SK-N-SH (cell line): Measurements from ENCODE around the gene CUEDC1. TPM values are rescaled to one million over a fixed set of nuclear protein-coding genes. Genes with fewer than 3 reads are reported as not detected.

ENCODE experiments used
- CTCF ChIA-PET: fragments of 300-600, 350-600 bp; formaldehyde crosslinking; extraction: SDS; loops from one replicate; lab custom pipeline; 2021; lab: Yijun Ruan, JAX
- POLR2A ChIA-PET: fragments of 350-600 bp; sonication (Branson Sonifier 250); formaldehyde crosslinking; extraction: SDS; loops from one replicate; lab custom pipeline; 2020; ENCODE audit warnings: antibody characterized with exemption, inconsistent platforms; lab: Yijun Ruan, JAX
- DNase-seq: peaks from one replicate; pipeline ENCODE4 v3.0.0; 2012
- H2AFZ ChIP-seq: fragments of 200-600 bp; sonication (generic); 2 replicates; pipeline ENCODE4 v1.8.1; 2016; ENCODE audit warnings: antibody characterized with exemption, mild to moderate bottlenecking, low read depth
- H3F3A ChIP-seq: fragments of 200-600 bp; sonication (generic); replicated peaks from 2 replicates; pipeline ENCODE3; 2016; ENCODE audit warnings: antibody characterized with exemption, mild to moderate bottlenecking; ENCODE audit not compliant: insufficient read depth
- H3K27ac ChIP-seq, 2 experiments: fragments of 200-500 bp in 1 of 2; fragments of 200-600 bp in 1 of 2; sonication (Bioruptor generic) in 1 of 2; sonication (generic), shearing (Covaris generic) in 1 of 2; 2 replicates each; pipeline versions ENCODE4 v1.5.1 to v1.6.1; 2014 to 2016; ENCODE audit warnings: low read depth in 2 of 2, inconsistent platforms in 1 of 2, low read length in 1 of 2, mild to moderate bottlenecking in 1 of 2, mixed read lengths in 1 of 2
- H3K27me3 ChIP-seq: fragments of 200-600 bp; sonication (generic), shearing (Covaris generic); 2 replicates; pipeline ENCODE4 v1.6.1; 2016; ENCODE audit warnings: mixed run types; ENCODE audit not compliant: insufficient read depth
- H3K36me3 ChIP-seq, 2 experiments: fragments of 200-500 bp in 1 of 2; fragments of 200-600 bp in 1 of 2; sonication (Bioruptor generic) in 1 of 2; sonication (generic) in 1 of 2; replicated peaks in 1 of 2; 2 replicates each; pipeline versions ENCODE3 to v1.5.1; 2014 to 2016; ENCODE audit warnings: low read length in 1 of 2, mild to moderate bottlenecking in 1 of 2; ENCODE audit not compliant: insufficient read depth in 2 of 2, control insufficient read depth in 1 of 2
- H3K4me1 ChIP-seq, 2 experiments: fragments of 200-500 bp in 1 of 2; fragments of 200-600 bp in 1 of 2; sonication (Bioruptor generic) in 1 of 2; sonication (generic), shearing (Covaris generic) in 1 of 2; 2 replicates each; pipeline versions ENCODE4 v1.5.1 to v1.6.1; 2014 to 2016; ENCODE audit warnings: low read depth in 1 of 2, low read length in 1 of 2, mixed run types in 1 of 2; ENCODE audit not compliant: insufficient read depth in 2 of 2, control insufficient read depth in 1 of 2
- H3K4me2 ChIP-seq: fragments of 200-600 bp; sonication (generic), shearing (Covaris generic); 2 replicates; pipeline ENCODE4 v1.6.1; 2017; ENCODE audit warnings: mixed run types
- H3K4me3 ChIP-seq, 2 experiments: fragments of 200-500 bp in 1 of 2; fragments of 200-600 bp in 1 of 2; sonication (Bioruptor generic) in 1 of 2; sonication (generic), shearing (Covaris generic) in 1 of 2; 2 replicates each; pipeline versions ENCODE4 v1.5.1 to v1.8.1; 2014 to 2016; ENCODE audit warnings: low read depth in 2 of 2, inconsistent platforms in 1 of 2, low read length in 1 of 2, mild to moderate bottlenecking in 1 of 2, mixed read lengths in 1 of 2, moderate library complexity in 1 of 2
- H3K79me2 ChIP-seq: fragments of 200-600 bp; sonication (generic); 2 replicates; pipeline ENCODE4 v1.8.1; 2017; ENCODE audit warnings: mild to moderate bottlenecking; ENCODE audit not compliant: insufficient read depth
- H3K9ac ChIP-seq: fragments of 200-600 bp; sonication (generic); 2 replicates; pipeline ENCODE4 v1.6.1; 2017; ENCODE audit warnings: mixed run types
- H3K9me2 ChIP-seq: fragments of 200-600 bp; sonication (generic); 2 replicates; pipeline ENCODE4 v1.6.1; 2017; ENCODE audit warnings: mixed run types
- H3K9me3 ChIP-seq: fragments of 200-600 bp; sonication (generic); 2 replicates; pipeline ENCODE4 v1.6.1; 2017; ENCODE audit warnings: mixed run types, mild to moderate bottlenecking, moderate library complexity
- H4K20me1 ChIP-seq: fragments of 200-600 bp; sonication (generic); 2 replicates; pipeline ENCODE4 v1.6.1; 2017; ENCODE audit warnings: mild to moderate bottlenecking, mixed run types; ENCODE audit not compliant: insufficient read depth
- CHD2 ChIP-seq: fragments of 150-350 bp; IDR thresholded peaks from 2 replicates; pipeline ENCODE4 v1.6.1; 2018; ENCODE audit warnings: low read length; ENCODE audit not compliant: partially characterized antibody
- ELF1 ChIP-seq: IDR thresholded peaks from 2 replicates; pipeline ENCODE4 v1.4.0; 2012
- EP300 ChIP-seq, 2 experiments: IDR thresholded peaks; 2 replicates each; pipeline versions ENCODE4 v1.4.0 to v1.6.1; 2012; ENCODE audit warnings: borderline replicate concordance in 1 of 2, low read depth in 1 of 2, low read length in 1 of 2
- FOSL2 ChIP-seq: IDR thresholded peaks from 2 replicates; pipeline ENCODE4 v1.4.0; 2012; ENCODE audit warnings: low read depth, mild to moderate bottlenecking, moderate library complexity, borderline replicate concordance
- FOXJ3 ChIP-seq: sonication (generic); formaldehyde crosslinking; IDR thresholded peaks from 2 replicates; pipeline ENCODE4 v1.5.1; 2020; ENCODE audit warnings: mild to moderate bottlenecking, missing genetic modification reagents
- FOXM1 ChIP-seq: IDR thresholded peaks from 2 replicates; pipeline ENCODE4 v1.4.0; 2012; ENCODE audit warnings: low read depth, mild to moderate bottlenecking
- MEF2A ChIP-seq: IDR thresholded peaks from 2 replicates; pipeline ENCODE4 v1.4.0; 2012; ENCODE audit warnings: low read depth, borderline replicate concordance
- MXI1 ChIP-seq: IDR thresholded peaks from 2 replicates; pipeline ENCODE4 v1.6.1; 2012; ENCODE audit warnings: mild to moderate bottlenecking, low read depth, low read length, improper control_type of control experiment
- NRF1 ChIP-seq: IDR thresholded peaks from 2 replicates; pipeline ENCODE4 v1.6.1; 2012; ENCODE audit warnings: low read depth, mild to moderate bottlenecking, low read length
- RAD21 ChIP-seq: IDR thresholded peaks from 2 replicates; pipeline ENCODE4 v1.6.1; 2012; ENCODE audit warnings: mild to moderate bottlenecking, low read length
- RCOR1 ChIP-seq: fragments of 150-350 bp; IDR thresholded peaks from 2 replicates; pipeline ENCODE4 v1.6.1; 2017; ENCODE audit warnings: antibody characterized with exemption, low read length
- RFX5 ChIP-seq: IDR thresholded peaks from 2 replicates; pipeline ENCODE4 v1.6.1; 2012; ENCODE audit warnings: mild to moderate bottlenecking, improper control_type of control experiment, low read length
- RXRA ChIP-seq: IDR thresholded peaks from 2 replicates; pipeline ENCODE4 v1.4.0; 2012; ENCODE audit warnings: low read depth, mild to moderate bottlenecking, borderline replicate concordance
- SIN3A ChIP-seq: IDR thresholded peaks from 2 replicates; pipeline ENCODE4 v1.6.1; 2012; ENCODE audit warnings: low read depth, mild to moderate bottlenecking, low read length, moderate library complexity, borderline replicate concordance
- SMC3 ChIP-seq: IDR thresholded peaks from 2 replicates; pipeline ENCODE4 v1.6.1; 2012; ENCODE audit warnings: low read depth, low read length, improper control_type of control experiment
- TAF1 ChIP-seq: IDR thresholded peaks from 2 replicates; pipeline ENCODE4 v1.6.1; 2012; ENCODE audit warnings: low read depth, mild to moderate bottlenecking, low read length, moderate library complexity, borderline replicate concordance
- TEAD4 ChIP-seq: IDR thresholded peaks from 2 replicates; pipeline ENCODE4 v1.4.0; 2012; ENCODE audit warnings: mild to moderate bottlenecking, borderline replicate concordance; ENCODE audit not compliant: insufficient read depth
- WGBS: methylation state at CpG from one replicate; pipeline ENCODE4 v1.1.6; 2017; ENCODE audit warnings: low lambda C conversion rate; 5-methylcytosine and 5-hydroxymethylcytosine counted together
- polyA plus RNA-seq, 3 experiments: library from polyadenylated mRNA; depleted of rRNA; stranded (reverse); fragments of >200 nt; gene quantifications; 2 replicates each; pipeline ENCODE4 v1.2.3, GENCODE V29; 2012
- TF ChIP-seq, protein P1 (sequence below): IDR thresholded peaks from 2 replicates; pipeline ENCODE4 v1.4.0; 2012; ENCODE audit warnings: low read depth
- TF ChIP-seq, protein P2 (sequence below): IDR thresholded peaks from 2 replicates; pipeline ENCODE4; 2012
- TF ChIP-seq, protein P3 (sequence below): fragments of 150-350 bp; IDR thresholded peaks from 2 replicates; pipeline ENCODE4 v1.6.1; 2017; ENCODE audit warnings: antibody characterized with exemption, low read length, low read depth, borderline replicate concordance
- TF ChIP-seq, protein P4 (sequence below): IDR thresholded peaks from 2 replicates; pipeline ENCODE4 v1.6.1; 2012; ENCODE audit warnings: mild to moderate bottlenecking, low read depth, low read length, moderate library complexity
- TF ChIP-seq, protein P5 (sequence below): IDR thresholded peaks from 2 replicates; pipeline ENCODE4 v1.4.0; 2012; ENCODE audit warnings: low read depth, borderline replicate concordance

CUEDC1 gene
- polyA plus RNA-seq, 1 of the 3 experiments (the other 2 are of a cell fraction) = 58.9 TPM

DNA sequence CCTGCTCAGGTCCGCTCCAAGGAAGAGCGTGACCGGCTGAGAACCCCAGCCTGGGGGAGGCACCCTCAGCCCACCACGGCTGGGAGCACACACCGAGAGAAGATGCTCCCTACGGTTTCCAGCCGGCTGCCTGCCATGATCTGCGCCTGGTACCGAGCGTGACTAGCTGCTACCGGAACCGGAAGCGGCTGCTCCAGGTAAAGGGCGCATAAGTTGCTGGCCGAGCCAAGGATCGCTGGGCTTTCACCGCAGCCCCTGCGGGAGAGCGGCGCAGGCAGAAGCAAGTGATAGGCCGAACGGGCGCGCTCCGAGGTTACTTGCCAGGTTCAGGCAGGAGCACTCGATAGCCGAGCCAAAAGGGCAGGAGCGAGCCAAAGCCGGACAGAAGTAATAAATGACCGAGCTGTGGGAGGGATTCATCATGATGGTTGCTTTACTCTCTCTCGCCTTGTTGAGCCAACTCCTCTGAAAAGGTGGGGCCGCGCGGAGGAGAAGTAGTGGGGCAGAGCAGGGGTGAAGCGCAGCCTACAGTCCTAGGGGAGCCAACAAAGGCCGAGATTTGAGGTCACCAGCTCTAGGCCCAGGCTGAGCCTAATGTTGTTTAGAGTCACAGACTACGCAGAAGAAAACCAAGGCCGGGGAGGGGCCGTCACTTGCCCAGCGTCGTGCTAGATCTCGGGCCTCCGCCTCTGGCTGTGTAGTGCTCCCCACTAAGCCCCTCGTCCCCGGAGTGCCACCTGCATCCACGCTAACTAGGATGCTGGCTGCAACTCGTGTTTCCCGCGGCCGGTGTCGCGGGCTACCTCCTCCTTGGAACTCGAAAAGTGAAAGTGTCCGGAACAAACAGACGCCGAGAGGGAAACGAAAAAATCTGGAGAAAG, 105.1 kb downstream of the CUEDC1 start, which contains the start of gene MRPS23:
TSS of gene MRPS23 (minus strand) at position 171 of the 881 bp plus-strand sequence. CDS start at position 137, 34 bp downstream.
- Histone ChIP-seq H3F3A (no peaks in the 10 kb centered on the region), H3K27me3 (no peaks in the 10 kb centered on the region), H3K4me1 (peaks cover 0 to 23% of the 10 kb centered on the region in 2 experiments; a peak in 3 of 4 replicates), H3K4me2 (peak within 1 kb of the TSS; percentile 94), H3K9me2 (no peaks in the 10 kb centered on the region), H2AFZ (peak within 1 kb of the TSS; percentile 73), H3K9me3 (no peaks in the 10 kb centered on the region), H3K79me2 (peaks cover 45% of the 10 kb centered on the region), H3K27ac (peak within 1 kb of the TSS; percentile 82 to 93), H3K4me3 (peak within 1 kb of the TSS; percentile 92 to 98), H3K9ac (peak within 1 kb of the TSS; percentile 89), H4K20me1 (no peaks in the 10 kb centered on the region; the same call in 1 of the 2 replicates), H3K36me3 (peaks cover 7 to 19% of the 10 kb centered on the region in 2 experiments)
- CTCF ChIA-PET = interaction anchor here (0.8 to 25.6 kb wide), 14 partner anchors 9 to 729 kb away, joined by 3 to 1002 read pairs (median 4); partner anchors contain the start of genes SRSF1 and VEZF1
- POLR2A ChIA-PET = interaction anchor here (0.7 to 2.8 kb wide), 19 partner anchors 11 to 665 kb away, joined by 3 to 25 read pairs (median 4); partner anchors contain the start of genes CUEDC1, DYNLL2, MTMR4 and SRSF1
- WGBS = 1% methylated on average over 56 of the region's 57 CpGs
- peak; percentile 98 for DNase-seq
- TF ChIP-seq TAF1 (peak; percentile 90), MXI1 (peak; percentile 99), FOSL2 (peak; percentile 8; the same call in 1 of the 2 replicates), ELF1 (peak; percentile 98), RFX5 (peak; percentile 73; the same call in 1 of the 2 replicates), NRF1 (0 out of 2 replicates have a peak, but pooled peaks have one; percentile 2), RCOR1 (peak; percentile 91), FOXM1 (no peak), SMC3 (peak; percentile 15; the same call in 1 of the 2 replicates), FOXJ3 (peak; percentile 17; the same call in 1 of the 2 replicates), RXRA (no peak), SIN3A (peak; percentile 98), EP300 (IDR thresholded peaks at IDR 0.05; ENCODE audit: borderline replicate concordance in 1 of 2, low read depth in 1 of 2, low read length in 1 of 2) (peak; percentile 35 to 53; a peak in 2 of 4 replicates), CHD2 (peak; percentile 96), MEF2A (no peak), TEAD4 (0 out of 2 replicates have a peak, but pooled peaks have one; percentile 20), RAD21 (0 out of 2 replicates have a peak, but pooled peaks have one; percentile 2)
- TF ChIP-seq, protein P1, sequence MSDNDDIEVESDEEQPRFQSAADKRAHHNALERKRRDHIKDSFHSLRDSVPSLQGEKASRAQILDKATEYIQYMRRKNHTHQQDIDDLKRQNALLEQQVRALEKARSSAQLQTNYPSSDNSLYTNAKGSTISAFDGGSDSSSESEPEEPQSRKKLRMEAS = peak; percentile 97
- TF ChIP-seq, protein P2, sequence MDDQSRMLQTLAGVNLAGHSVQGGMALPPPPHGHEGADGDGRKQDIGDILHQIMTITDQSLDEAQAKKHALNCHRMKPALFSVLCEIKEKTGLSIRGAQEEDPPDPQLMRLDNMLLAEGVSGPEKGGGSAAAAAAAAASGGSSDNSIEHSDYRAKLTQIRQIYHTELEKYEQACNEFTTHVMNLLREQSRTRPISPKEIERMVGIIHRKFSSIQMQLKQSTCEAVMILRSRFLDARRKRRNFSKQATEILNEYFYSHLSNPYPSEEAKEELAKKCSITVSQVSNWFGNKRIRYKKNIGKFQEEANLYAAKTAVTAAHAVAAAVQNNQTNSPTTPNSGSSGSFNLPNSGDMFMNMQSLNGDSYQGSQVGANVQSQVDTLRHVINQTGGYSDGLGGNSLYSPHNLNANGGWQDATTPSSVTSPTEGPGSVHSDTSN = peak; percentile 51
- TF ChIP-seq, protein P3, sequence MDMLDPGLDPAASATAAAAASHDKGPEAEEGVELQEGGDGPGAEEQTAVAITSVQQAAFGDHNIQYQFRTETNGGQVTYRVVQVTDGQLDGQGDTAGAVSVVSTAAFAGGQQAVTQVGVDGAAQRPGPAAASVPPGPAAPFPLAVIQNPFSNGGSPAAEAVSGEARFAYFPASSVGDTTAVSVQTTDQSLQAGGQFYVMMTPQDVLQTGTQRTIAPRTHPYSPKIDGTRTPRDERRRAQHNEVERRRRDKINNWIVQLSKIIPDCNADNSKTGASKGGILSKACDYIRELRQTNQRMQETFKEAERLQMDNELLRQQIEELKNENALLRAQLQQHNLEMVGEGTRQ = peak; percentile 39; the same call in 1 of the 2 replicates
- TF ChIP-seq, protein P4, sequence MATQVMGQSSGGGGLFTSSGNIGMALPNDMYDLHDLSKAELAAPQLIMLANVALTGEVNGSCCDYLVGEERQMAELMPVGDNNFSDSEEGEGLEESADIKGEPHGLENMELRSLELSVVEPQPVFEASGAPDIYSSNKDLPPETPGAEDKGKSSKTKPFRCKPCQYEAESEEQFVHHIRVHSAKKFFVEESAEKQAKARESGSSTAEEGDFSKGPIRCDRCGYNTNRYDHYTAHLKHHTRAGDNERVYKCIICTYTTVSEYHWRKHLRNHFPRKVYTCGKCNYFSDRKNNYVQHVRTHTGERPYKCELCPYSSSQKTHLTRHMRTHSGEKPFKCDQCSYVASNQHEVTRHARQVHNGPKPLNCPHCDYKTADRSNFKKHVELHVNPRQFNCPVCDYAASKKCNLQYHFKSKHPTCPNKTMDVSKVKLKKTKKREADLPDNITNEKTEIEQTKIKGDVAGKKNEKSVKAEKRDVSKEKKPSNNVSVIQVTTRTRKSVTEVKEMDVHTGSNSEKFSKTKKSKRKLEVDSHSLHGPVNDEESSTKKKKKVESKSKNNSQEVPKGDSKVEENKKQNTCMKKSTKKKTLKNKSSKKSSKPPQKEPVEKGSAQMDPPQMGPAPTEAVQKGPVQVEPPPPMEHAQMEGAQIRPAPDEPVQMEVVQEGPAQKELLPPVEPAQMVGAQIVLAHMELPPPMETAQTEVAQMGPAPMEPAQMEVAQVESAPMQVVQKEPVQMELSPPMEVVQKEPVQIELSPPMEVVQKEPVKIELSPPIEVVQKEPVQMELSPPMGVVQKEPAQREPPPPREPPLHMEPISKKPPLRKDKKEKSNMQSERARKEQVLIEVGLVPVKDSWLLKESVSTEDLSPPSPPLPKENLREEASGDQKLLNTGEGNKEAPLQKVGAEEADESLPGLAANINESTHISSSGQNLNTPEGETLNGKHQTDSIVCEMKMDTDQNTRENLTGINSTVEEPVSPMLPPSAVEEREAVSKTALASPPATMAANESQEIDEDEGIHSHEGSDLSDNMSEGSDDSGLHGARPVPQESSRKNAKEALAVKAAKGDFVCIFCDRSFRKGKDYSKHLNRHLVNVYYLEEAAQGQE = peak; percentile 74
- TF ChIP-seq, protein P5, sequence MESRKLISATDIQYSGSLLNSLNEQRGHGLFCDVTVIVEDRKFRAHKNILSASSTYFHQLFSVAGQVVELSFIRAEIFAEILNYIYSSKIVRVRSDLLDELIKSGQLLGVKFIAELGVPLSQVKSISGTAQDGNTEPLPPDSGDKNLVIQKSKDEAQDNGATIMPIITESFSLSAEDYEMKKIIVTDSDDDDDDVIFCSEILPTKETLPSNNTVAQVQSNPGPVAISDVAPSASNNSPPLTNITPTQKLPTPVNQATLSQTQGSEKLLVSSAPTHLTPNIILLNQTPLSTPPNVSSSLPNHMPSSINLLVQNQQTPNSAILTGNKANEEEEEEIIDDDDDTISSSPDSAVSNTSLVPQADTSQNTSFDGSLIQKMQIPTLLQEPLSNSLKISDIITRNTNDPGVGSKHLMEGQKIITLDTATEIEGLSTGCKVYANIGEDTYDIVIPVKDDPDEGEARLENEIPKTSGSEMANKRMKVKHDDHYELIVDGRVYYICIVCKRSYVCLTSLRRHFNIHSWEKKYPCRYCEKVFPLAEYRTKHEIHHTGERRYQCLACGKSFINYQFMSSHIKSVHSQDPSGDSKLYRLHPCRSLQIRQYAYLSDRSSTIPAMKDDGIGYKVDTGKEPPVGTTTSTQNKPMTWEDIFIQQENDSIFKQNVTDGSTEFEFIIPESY = peak; percentile 83; the same call in 1 of the 2 replicates
